SU-DHL-6 (cell line): ENCODE data around the gene TPPP3.

Experiments used
- H2AFZ ChIP-seq: fragments of 200-600 bp; sonication (generic); 2 replicates; pipeline ENCODE4 v1.6.1; 2014; ENCODE audit warnings: low read depth, mild to moderate bottlenecking, moderate library complexity, mixed read lengths, antibody characterized with exemption, low read length; ENCODE audit not compliant: severe bottlenecking
- H3F3A ChIP-seq: fragments of 200-600 bp; shearing (Covaris generic); 2 replicates; pipeline ENCODE4 v1.6.0; 2016; ENCODE audit warnings: antibody characterized with exemption, mild to moderate bottlenecking; ENCODE audit not compliant: insufficient read depth
- H3K27ac ChIP-seq: fragments of 200-600 bp; sonication (generic); 2 replicates; pipeline ENCODE4 v1.5.1; 2016; ENCODE audit warnings: low read depth, mild to moderate bottlenecking, low read length, moderate library complexity, mixed read lengths
- H3K27me3 ChIP-seq: fragments of 200-600 bp; sonication (generic), shearing (Covaris generic); 2 replicates; pipeline ENCODE4 v1.6.0; 2014; ENCODE audit warnings: mild to moderate bottlenecking, low read length
- H3K36me3 ChIP-seq: fragments of 200-600 bp; sonication (generic); 2 replicates; pipeline ENCODE4 v1.6.1; 2014; ENCODE audit warnings: mild to moderate bottlenecking, low read length, mixed read lengths
- H3K4me2 ChIP-seq: fragments of 300-600, 200-600 bp; shearing (Covaris generic), sonication (generic); 2 replicates; pipeline ENCODE4 v1.6.0; 2014; ENCODE audit warnings: low read length, low read depth, mild to moderate bottlenecking; ENCODE audit not compliant: poor library complexity, severe bottlenecking
- H3K4me3 ChIP-seq: fragments of 200-600 bp; sonication (generic); 2 replicates; pipeline ENCODE4 v1.5.1; 2014; ENCODE audit warnings: antibody characterized with exemption, low read length, mild to moderate bottlenecking, mixed read lengths; ENCODE audit not compliant: insufficient read depth, poor library complexity, severe bottlenecking
- H3K79me2 ChIP-seq: fragments of 200-600 bp; sonication (generic); 2 replicates; pipeline ENCODE4 v1.6.1; 2014; ENCODE audit warnings: mild to moderate bottlenecking, low read length, moderate library complexity; ENCODE audit not compliant: insufficient read depth
- H3K9ac ChIP-seq: fragments of 200-600 bp; sonication (generic); 2 replicates; pipeline ENCODE4 v1.7.0; 2014; ENCODE audit warnings: mild to moderate bottlenecking, low read length
- H3K9me2 ChIP-seq: fragments of 200-600 bp; sonication (generic); replicated peaks from 2 replicates; pipeline ENCODE4 v1.6.1; 2014; ENCODE audit warnings: low read length; ENCODE audit not compliant: insufficient read depth
- H3K9me3 ChIP-seq: fragments of 200-600 bp; sonication (generic); 2 replicates; pipeline ENCODE4 v1.6.1; 2014; ENCODE audit warnings: low read length, mixed read lengths; ENCODE audit not compliant: insufficient read depth
- H4K20me1 ChIP-seq: fragments of 200-600 bp; sonication (generic); 2 replicates; pipeline ENCODE4 v1.6.1; 2014; ENCODE audit warnings: low read depth, mild to moderate bottlenecking, antibody characterized with exemption, low read length, moderate library complexity, mixed read lengths
- CTCF ChIP-seq: fragments of 200-600 bp; sonication (generic); IDR thresholded peaks from one replicate; pipeline ENCODE4 v1.5.1; 2017; ENCODE audit warnings: antibody characterized with exemption, mild to moderate bottlenecking, low read length, moderate library complexity; ENCODE audit not compliant: insufficient read depth, poor library complexity, severe bottlenecking
- EZH2phosphoT487 ChIP-seq: fragments of 200-600 bp; sonication (generic), shearing (Covaris generic); conservative IDR thresholded peaks from 2 replicates; pipeline ENCODE4 v1.6.1; 2018; ENCODE audit warnings: mild to moderate bottlenecking, antibody characterized with exemption, low read length, moderate library complexity, mixed read lengths

Gene TPPP3

DNA sequence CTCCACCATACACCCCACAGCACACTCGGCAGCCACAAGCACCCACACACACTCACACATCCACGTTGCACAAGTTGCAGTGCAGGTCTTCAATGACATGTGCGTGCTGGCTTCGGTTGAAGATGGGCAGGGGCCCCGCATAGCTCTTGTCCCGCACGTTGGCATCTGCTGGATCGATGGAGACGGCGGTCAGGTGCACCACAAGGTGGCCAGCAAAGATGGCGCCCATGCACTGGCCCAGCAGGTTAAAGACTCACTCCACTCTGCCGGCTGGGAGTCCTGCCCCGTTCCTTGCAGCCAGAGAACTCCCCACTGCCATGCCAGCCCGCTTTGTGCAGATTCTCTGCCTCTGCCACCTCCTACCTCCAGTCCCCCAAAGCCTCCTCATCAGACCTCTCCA, 7.6 kb upstream of the TPPP3 start:
- H3K9ac ChIP-seq: no peak overlapping the region
- H3K36me3 ChIP-seq: no peaks in the 10 kb centered on the region
- no peaks in the 10 kb centered on the region for H3K9me2 ChIP-seq
- H3K4me2 ChIP-seq: no peak overlapping the region
- H3K27ac ChIP-seq: no peak overlapping the region
- H3K79me2 ChIP-seq: no peaks in the 10 kb centered on the region
- no peak overlapping the region for H3K4me3 ChIP-seq
- H2AFZ ChIP-seq: no peak overlapping the region
- H3F3A ChIP-seq: no peaks in the 10 kb centered on the region
- H3K9me3 ChIP-seq: no peaks in the 10 kb centered on the region
- H4K20me1 ChIP-seq: no peaks in the 10 kb centered on the region
- H3K27me3 ChIP-seq: no peaks in the 10 kb centered on the region
- TF ChIP-seq EZH2phosphoT487: no peak

DNA sequence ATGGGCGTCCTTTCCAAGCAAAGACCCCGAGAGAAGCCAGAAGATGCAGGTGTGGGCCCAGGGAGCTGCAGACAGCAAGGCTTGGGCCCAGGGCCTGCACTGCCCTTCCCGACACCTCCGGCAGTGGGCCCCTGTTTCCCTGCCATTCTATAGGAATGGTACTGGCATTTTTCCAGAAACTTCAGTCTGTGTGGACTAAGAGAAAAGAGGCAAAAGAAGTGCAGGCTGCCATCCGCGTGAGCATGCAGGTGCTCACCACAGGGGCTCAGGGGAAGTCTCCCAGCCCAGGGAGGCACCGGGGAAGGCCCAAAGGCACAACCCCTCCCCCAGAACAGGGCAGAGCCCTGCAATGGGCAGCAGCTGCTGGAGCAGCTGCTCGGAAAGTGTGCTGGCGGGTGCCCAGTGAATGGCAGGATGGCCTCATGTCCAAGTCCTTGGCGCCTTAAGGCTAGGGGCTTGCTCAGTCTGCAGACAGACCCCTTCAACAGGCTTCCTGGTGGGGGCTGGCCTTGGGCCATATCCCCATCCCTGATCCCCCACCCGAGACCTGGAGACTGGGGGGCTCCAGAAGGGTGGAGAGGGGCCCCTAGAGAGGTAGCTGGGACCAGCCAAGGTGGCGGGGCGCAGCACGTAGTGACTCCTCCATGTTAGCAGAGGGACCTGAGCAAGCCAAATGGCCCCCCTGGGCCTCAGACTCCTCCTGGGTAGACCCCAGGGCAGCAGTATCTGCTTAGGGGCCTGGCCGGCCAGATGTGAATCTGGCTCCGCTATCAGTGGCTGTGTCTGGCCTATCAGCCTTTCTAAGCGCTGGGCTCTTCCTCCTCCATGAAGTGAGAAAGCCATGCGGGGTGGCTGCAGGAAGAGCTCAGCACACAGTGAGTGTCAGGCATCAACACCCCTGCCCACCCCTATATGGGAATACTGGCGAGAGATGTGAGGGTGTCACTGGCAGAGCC, 6.7 kb upstream of the TPPP3 start:
- no peak overlapping the region for H3K4me2 ChIP-seq
- H4K20me1 ChIP-seq: no peaks in the 10 kb centered on the region

GRCh38 chr16:67399218-67399733, 6.0 kb upstream of the TPPP3 start:
- Histone ChIP-seq H3K9ac (no peak overlapping the region), H3K9me3 (no peaks in the 10 kb centered on the region), H3K27ac (no peak overlapping the region), H3F3A (no peaks in the 10 kb centered on the region), H4K20me1 (no peaks in the 10 kb centered on the region), H3K4me3 (no peak overlapping the region), H3K27me3 (no peaks in the 10 kb centered on the region), H3K9me2 (no peaks in the 10 kb centered on the region), H3K36me3 (no peaks in the 10 kb centered on the region), H3K79me2 (no peaks in the 10 kb centered on the region), H2AFZ (no peak overlapping the region), H3K4me2 (no peak overlapping the region)
- TF ChIP-seq CTCF: peak; percentile 85
- no peak for TF ChIP-seq EZH2phosphoT487

More for the DNA sequence above, 6.7 kb upstream of the TPPP3 start:
- Histone ChIP-seq H3K4me3 (no peak overlapping the region), H3K36me3 (no peaks in the 10 kb centered on the region), H3K9ac (no peak overlapping the region), H3K9me3 (no peaks in the 10 kb centered on the region), H3F3A (no peaks in the 10 kb centered on the region), H3K27ac (no peak overlapping the region), H3K27me3 (no peaks in the 10 kb centered on the region), H2AFZ (no peak overlapping the region), H3K9me2 (no peaks in the 10 kb centered on the region), H3K79me2 (no peaks in the 10 kb centered on the region)
- TF ChIP-seq EZH2phosphoT487: no peak
- no peak for TF ChIP-seq CTCF
